Suprapubic skin (tissue), 4 donors: Measurements from ENCODE around the gene NCOA1. TPM values are rescaled to one million over a fixed set of nuclear protein-coding genes. Genes with fewer than 3 reads are reported as not detected.

Experiments
- DNase-seq, 2 donors: peaks; one replicate each; pipeline ENCODE4 v3.0.0-alpha.2; 2019; ENCODE audit warnings: low spot score in 2 of 2
- H3K27ac ChIP-seq: fragments of 200-600 bp; sonication (generic); one replicate; pipeline ENCODE4 v1.5.1; 2019
- H3K27me3 ChIP-seq: fragments of 200-600 bp; sonication (generic); one replicate; pipeline ENCODE4 v1.5.1; 2019
- H3K36me3 ChIP-seq: fragments of 200-600 bp; sonication (generic); one replicate; pipeline ENCODE4 v1.5.1; 2019
- H3K4me1 ChIP-seq: fragments of 200-600 bp; sonication (generic); one replicate; pipeline ENCODE4 v1.5.1; 2019
- H3K4me3 ChIP-seq: fragments of 200-600 bp; sonication (generic); one replicate; pipeline ENCODE4 v1.5.1; 2019; ENCODE audit warnings: mild to moderate bottlenecking
- H3K9me3 ChIP-seq: fragments of 200-600 bp; sonication (generic); one replicate; pipeline ENCODE4 v1.5.1; 2019
- EP300 ChIP-seq: sonication (generic); formaldehyde crosslinking; IDR thresholded peaks from one replicate; pipeline ENCODE4 v1.6.1; 2017; ENCODE audit warnings: antibody characterized with exemption
- POLR2A ChIP-seq, 2 donors: fragments of 450-650 bp; IDR thresholded peaks; one replicate each; pipeline ENCODE4 v1.6.1; 2017; ENCODE audit warnings: antibody characterized with exemption in 2 of 2, mild to moderate bottlenecking in 2 of 2, moderate library complexity in 2 of 2
- POLR2AphosphoS5 ChIP-seq, 3 donors: sonication (generic); formaldehyde crosslinking; IDR thresholded peaks; one replicate each; pipeline ENCODE4 v1.6.1; 2017; ENCODE audit warnings: antibody characterized with exemption in 3 of 3
- WGBS: methylation state at CpG from one replicate; pipeline ENCODE4 v1.1.5; 2018; 5-methylcytosine and 5-hydroxymethylcytosine counted together
- total RNA-seq, 4 donors: library from RNA; depleted of rRNA; stranded (reverse); fragments of >200 nt; gene quantifications; one replicate each; pipeline ENCODE4 v1.1.0, GENCODE V29; 2016
- TF ChIP-seq, protein P1 (sequence below), 2 donors: fragments of 200-600 bp in 1 of 2; fragments of 450-650 bp in 1 of 2; sonication (generic) in 1 of 2; IDR thresholded peaks; one replicate each; pipeline ENCODE4 v1.5.1; 2016 to 2019; ENCODE audit warnings: antibody characterized with exemption in 2 of 2, mild to moderate bottlenecking in 1 of 2, moderate library complexity in 1 of 2

NCOA1 gene
- total RNA-seq, 4 donors from 2014 or later: 40.5 to 66.1 (median 47.2) TPM

GRCh38 chr2:24486636-24487205, 4.3 kb upstream of the NCOA1 start:
- no peaks in the 10 kb centered on the region for H3K36me3 ChIP-seq
- WGBS: 89% methylated on average over 3 of the region's 3 CpGs
- peaks cover 19% of the 10 kb centered on the region for H3K4me1 ChIP-seq
- no peak for TF ChIP-seq POLR2A (IDR thresholded peaks at IDR 0.05)
- TF ChIP-seq POLR2AphosphoS5 (IDR thresholded peaks at IDR 0.05): no peak
- no peak for TF ChIP-seq EP300
- TF ChIP-seq, protein P1, sequence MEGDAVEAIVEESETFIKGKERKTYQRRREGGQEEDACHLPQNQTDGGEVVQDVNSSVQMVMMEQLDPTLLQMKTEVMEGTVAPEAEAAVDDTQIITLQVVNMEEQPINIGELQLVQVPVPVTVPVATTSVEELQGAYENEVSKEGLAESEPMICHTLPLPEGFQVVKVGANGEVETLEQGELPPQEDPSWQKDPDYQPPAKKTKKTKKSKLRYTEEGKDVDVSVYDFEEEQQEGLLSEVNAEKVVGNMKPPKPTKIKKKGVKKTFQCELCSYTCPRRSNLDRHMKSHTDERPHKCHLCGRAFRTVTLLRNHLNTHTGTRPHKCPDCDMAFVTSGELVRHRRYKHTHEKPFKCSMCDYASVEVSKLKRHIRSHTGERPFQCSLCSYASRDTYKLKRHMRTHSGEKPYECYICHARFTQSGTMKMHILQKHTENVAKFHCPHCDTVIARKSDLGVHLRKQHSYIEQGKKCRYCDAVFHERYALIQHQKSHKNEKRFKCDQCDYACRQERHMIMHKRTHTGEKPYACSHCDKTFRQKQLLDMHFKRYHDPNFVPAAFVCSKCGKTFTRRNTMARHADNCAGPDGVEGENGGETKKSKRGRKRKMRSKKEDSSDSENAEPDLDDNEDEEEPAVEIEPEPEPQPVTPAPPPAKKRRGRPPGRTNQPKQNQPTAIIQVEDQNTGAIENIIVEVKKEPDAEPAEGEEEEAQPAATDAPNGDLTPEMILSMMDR (IDR thresholded peaks at IDR 0.05): no peak
- no peaks in the 10 kb centered on the region for H3K9me3 ChIP-seq
- H3K27me3 ChIP-seq: no peaks in the 10 kb centered on the region
- no peak overlapping the region for H3K27ac ChIP-seq
- no peak for DNase-seq
- no peak overlapping the region for H3K4me3 ChIP-seq

DNA sequence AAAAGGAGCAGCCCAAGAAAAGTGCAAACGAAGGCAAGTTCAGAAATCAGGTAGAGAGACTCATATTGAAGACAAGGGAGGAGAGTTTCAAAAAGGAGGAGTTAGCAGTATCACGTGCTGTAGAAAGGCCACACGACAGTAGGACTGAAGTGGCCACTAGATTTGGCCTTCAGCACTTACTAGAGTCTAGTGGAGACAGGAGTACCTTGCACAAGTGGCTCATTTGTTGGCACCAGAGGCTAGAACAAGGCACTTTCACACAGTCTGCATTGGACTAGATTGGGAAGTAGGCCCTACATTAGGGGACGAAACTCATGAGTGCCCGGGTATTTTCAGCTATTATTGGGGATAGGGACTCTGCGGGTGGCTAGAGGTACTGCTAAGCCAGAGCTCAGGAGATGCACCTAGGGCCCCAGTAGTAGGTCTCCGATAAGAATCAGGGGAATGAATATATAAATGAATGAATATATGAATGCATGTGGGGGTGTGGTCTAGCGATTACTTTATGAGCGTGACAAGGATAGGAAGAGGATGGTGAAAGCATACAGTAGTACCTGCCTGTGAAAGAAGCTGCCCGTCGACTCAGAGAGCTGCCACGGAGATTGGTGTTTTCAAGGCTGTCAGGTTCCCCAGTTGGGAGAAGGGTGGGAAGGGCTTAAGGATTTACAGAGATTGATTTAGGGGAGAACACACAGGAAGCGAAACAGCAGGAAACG, 1.4 kb upstream of the NCOA1 start:
- peak overlapping the region; percentile 94 for H3K27ac ChIP-seq
- H3K27me3 ChIP-seq: no peaks in the 10 kb centered on the region
- WGBS: 77% methylated on average over 14 of the region's 14 CpGs
- H3K4me1 ChIP-seq: peaks cover 35% of the 10 kb centered on the region
- H3K36me3 ChIP-seq: no peaks in the 10 kb centered on the region
- DNase-seq: no peak
- H3K9me3 ChIP-seq: no peaks in the 10 kb centered on the region
- peak overlapping the region; percentile 97 for H3K4me3 ChIP-seq
- TF ChIP-seq POLR2A (IDR thresholded peaks at IDR 0.05): no peak
- TF ChIP-seq POLR2AphosphoS5 (IDR thresholded peaks at IDR 0.05): no peak
- TF ChIP-seq, protein P1 (IDR thresholded peaks at IDR 0.05): no peak
- no peak for TF ChIP-seq EP300

GRCh38 chr2:24490181-24490689, 819 bp upstream of the NCOA1 start:
- Histone ChIP-seq H3K27me3 (no peaks in the 10 kb centered on the region), H3K9me3 (no peaks in the 10 kb centered on the region), H3K27ac (peak overlapping the region; percentile 94), H3K36me3 (no peaks in the 10 kb centered on the region), H3K4me1 (peaks cover 36% of the 10 kb centered on the region), H3K4me3 (peak overlapping the region; percentile 97)
- 30% methylated on average over 12 of the region's 12 CpGs for WGBS
- TF ChIP-seq POLR2A (IDR thresholded peaks at IDR 0.05) (no peak), POLR2AphosphoS5 (IDR thresholded peaks at IDR 0.05) (no peak), EP300 (no peak)
- TF ChIP-seq, protein P1 (IDR thresholded peaks at IDR 0.05): no peak
- DNase-seq: no peak

DNA sequence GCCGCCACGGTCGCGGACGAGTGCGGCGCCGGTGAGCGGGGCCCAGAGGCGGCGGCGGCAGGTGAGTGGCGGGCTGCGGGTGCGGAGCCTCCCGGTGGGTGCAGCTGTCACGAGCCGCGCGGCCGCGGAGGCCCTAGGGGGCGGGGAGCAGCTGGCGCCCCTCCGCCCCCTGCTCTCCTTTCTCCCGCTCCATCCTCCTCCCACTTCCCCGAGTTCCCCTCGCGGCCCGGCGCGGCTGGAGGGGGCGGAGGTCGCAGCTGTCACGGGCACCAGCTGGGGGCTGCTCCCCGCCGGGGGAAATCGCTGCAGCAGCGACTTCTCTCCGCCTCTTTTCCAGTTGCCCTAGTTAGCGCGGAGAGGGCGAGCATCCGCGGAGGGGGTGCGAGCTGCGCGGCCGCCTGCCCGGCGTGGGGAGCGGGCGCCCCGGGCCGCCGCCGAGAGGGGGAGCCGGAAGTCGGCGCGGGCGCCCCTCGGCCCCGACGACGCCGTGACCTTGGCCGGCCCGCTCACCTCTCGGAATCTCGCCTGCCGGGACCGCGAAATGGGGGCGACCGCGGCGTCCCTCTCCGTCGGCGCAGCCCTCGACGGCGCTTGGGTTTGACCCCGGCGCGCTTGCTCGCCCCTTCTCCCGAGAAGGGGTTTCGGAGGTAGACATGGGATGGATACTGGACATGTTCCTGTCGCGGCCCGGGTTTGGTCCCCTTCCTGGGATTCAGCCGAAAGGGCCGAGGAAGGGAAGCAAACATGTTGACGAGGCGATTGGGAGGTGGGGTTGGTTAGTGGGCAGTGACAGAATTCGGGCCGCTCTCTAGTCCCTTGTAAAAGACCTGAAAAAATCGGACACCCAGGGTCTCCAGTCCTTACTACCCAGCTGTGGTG, 727 bp downstream of the NCOA1 start:
- peak; percentile 80 to 81 for DNase-seq
- WGBS: 0% methylated on average over 13 of the region's 100 CpGs

More for the DNA sequence above, 727 bp downstream of the NCOA1 start:
- TF ChIP-seq, protein P1 (IDR thresholded peaks at IDR 0.05): no peak
- TF ChIP-seq POLR2AphosphoS5 (IDR thresholded peaks at IDR 0.05) (no peak), POLR2A (IDR thresholded peaks at IDR 0.05) (no peak), EP300 (no peak)
- Histone ChIP-seq H3K27me3 (no peaks in the 10 kb centered on the region), H3K9me3 (no peaks in the 10 kb centered on the region), H3K4me3 (peak overlapping the region; percentile 97), H3K4me1 (peaks cover 43% of the 10 kb centered on the region), H3K36me3 (no peaks in the 10 kb centered on the region), H3K27ac (peak overlapping the region; percentile 94)
